Esophagus muscularis mucosa (tissue), 3 donors: ENCODE measurements around the gene DTNBP1.

Source experiments
- CTCF ChIP-seq, 3 experiments: fragments of 200-600 bp in 2 of 3; fragments of 450-650 bp in 1 of 3; sonication (generic) in 2 of 3; IDR thresholded peaks; one replicate each; pipeline ENCODE4 v1.5.1; 2017 to 2019; ENCODE audit warnings: antibody characterized with exemption in 3 of 3, mild to moderate bottlenecking in 2 of 3, moderate library complexity in 1 of 3
- POLR2A ChIP-seq: fragments of 450-650 bp; IDR thresholded peaks from one replicate; pipeline ENCODE4 v1.6.1; 2017; ENCODE audit warnings: antibody characterized with exemption, moderate library complexity, mild to moderate bottlenecking, low read depth

- TF ChIP-seq CTCF (IDR thresholded peaks at IDR 0.05) (no peak), POLR2A (no peak)
Observed at GRCh38 chr6:15547400-15547799, 115.4 kb downstream of the DTNBP1 start.
